Large intestine (tissue), 3 donors: ENCODE data around the gene TRAF3. TPM values are rescaled to one million over a fixed set of nuclear protein-coding genes. Genes with fewer than 3 reads are reported as not detected.
"Not testable (repeated sequence)": the region's sequence is repeated elsewhere in the genome, so short reads cannot be mapped to it uniquely, and the experiment has no call there.

ENCODE experiments used
- DNase-seq, 2 donors: peaks; one replicate each; pipeline versions ENCODE4 v3.0.0 to v3.0.0-alpha.2; 2013
- H3K27ac ChIP-seq: one replicate; pipeline ENCODE4 v1.5.1; 2013; ENCODE audit warnings: low read length
- H3K27me3 ChIP-seq: 2 replicates; pipeline ENCODE4 v1.6.1; 2013; ENCODE audit warnings: low read length; ENCODE audit not compliant: control insufficient read depth, insufficient read depth
- H3K36me3 ChIP-seq: 2 replicates; pipeline ENCODE4 v1.6.1; 2013; ENCODE audit warnings: low read length; ENCODE audit not compliant: control insufficient read depth, insufficient read depth
- H3K4me1 ChIP-seq: one replicate; pipeline ENCODE4 v1.6.1; 2013; ENCODE audit warnings: low read length; ENCODE audit not compliant: control insufficient read depth, insufficient read depth
- H3K4me3 ChIP-seq: one replicate; pipeline ENCODE4 v1.5.1; 2013; ENCODE audit warnings: low read length
- H3K9me3 ChIP-seq: one replicate; pipeline ENCODE4 v1.6.1; 2013; ENCODE audit warnings: mild to moderate bottlenecking, low read depth, low read length, moderate library complexity; ENCODE audit not compliant: control insufficient read depth
- WGBS: methylation state at CpG from one replicate; pipeline ENCODE4 v1.1.5; 2013; ENCODE audit warnings: low lambda C conversion rate; ENCODE audit not compliant: insufficient coverage; 5-methylcytosine and 5-hydroxymethylcytosine counted together
- polyA plus RNA-seq: library from polyadenylated mRNA; unstranded; fragments of 120-200 nt; gene quantifications from one replicate; pipeline ENCODE4 v1.2.1, GENCODE V29; 2013

TRAF3 gene
- polyA plus RNA-seq, 1 donor = 16.3 TPM

- Histone ChIP-seq H3K36me3 (no peaks in the 10 kb centered on the region), H3K27ac (no peak overlapping the region), H3K4me3 (no peak overlapping the region), H3K4me1 (peaks cover 4% of the 10 kb centered on the region), H3K27me3 (no peaks in the 10 kb centered on the region), H3K9me3 (no peaks in the 10 kb centered on the region)
- WGBS = 95% methylated on average over 4 of the region's 10 CpGs
- DNase-seq = no peak
Measured at GRCh38 chr14:102822311-102822863, 45.1 kb downstream of the TRAF3 start.

GRCh38 chr14:102822887-102823286 is 45.6 kb downstream of the TRAF3 start:
- not testable (repeated sequence) for H3K4me1 ChIP-seq, H3K27ac ChIP-seq, H3K36me3 ChIP-seq, DNase-seq, H3K27me3 ChIP-seq, H3K9me3 ChIP-seq, H3K4me3 ChIP-seq
- 92% methylated on average over 2 of the region's 6 CpGs for WGBS

DNA sequence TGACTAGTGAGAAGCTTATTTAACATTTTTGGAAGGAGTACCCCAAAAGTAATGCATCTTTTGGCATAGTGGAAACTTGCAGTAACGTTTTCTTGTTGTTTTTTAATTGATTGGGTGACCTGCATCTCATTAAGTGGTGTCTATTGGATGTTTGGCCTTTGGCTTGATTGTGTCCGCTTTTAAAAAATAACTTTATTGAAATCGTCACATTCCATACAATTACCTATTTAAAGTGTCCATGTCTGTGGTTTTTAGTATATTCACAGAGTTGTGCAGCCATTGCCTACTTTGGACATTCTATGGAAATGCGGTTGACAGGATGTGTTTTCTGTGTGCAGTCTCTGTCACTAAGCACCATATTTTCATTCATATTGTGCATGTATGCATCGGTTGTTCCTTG is 46.3 kb downstream of the TRAF3 start:
- Histone ChIP-seq H3K27me3 (no peaks in the 10 kb centered on the region), H3K27ac (no peak overlapping the region), H3K36me3 (no peaks in the 10 kb centered on the region), H3K4me1 (peaks cover 10% of the 10 kb centered on the region), H3K4me3 (no peak overlapping the region), H3K9me3 (no peaks in the 10 kb centered on the region)
- no peak for DNase-seq
- 90% methylated on average over 2 of the region's 5 CpGs for WGBS

DNA sequence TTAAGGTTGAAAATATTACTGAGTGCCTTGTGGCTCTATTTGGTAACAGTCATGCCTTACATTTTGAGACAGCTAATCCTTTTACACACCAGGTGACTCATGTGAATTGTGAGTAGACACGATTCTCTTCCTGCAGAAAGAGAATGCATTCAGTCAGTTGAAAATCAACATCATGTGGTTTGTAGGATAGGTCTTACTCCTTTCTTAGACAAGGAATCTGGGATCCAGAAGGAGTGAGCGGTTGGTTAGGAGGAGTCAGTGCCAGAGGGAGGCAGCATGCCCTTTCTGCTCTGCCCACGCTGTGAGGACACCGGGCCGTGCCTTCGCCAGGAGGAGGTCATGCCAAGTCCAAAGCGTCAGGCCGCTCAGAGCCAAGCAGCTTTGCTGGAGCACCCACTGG is 47.6 kb downstream of the TRAF3 start:
- Histone ChIP-seq H3K9me3 (no peaks in the 10 kb centered on the region), H3K4me3 (no peak overlapping the region), H3K27me3 (no peaks in the 10 kb centered on the region), H3K4me1 (peaks cover 17% of the 10 kb centered on the region), H3K36me3 (no peaks in the 10 kb centered on the region), H3K27ac (no peak overlapping the region)
- DNase-seq = no peak
- WGBS = no CpG with 5 or more reads among the region's 8 CpGs

DNA sequence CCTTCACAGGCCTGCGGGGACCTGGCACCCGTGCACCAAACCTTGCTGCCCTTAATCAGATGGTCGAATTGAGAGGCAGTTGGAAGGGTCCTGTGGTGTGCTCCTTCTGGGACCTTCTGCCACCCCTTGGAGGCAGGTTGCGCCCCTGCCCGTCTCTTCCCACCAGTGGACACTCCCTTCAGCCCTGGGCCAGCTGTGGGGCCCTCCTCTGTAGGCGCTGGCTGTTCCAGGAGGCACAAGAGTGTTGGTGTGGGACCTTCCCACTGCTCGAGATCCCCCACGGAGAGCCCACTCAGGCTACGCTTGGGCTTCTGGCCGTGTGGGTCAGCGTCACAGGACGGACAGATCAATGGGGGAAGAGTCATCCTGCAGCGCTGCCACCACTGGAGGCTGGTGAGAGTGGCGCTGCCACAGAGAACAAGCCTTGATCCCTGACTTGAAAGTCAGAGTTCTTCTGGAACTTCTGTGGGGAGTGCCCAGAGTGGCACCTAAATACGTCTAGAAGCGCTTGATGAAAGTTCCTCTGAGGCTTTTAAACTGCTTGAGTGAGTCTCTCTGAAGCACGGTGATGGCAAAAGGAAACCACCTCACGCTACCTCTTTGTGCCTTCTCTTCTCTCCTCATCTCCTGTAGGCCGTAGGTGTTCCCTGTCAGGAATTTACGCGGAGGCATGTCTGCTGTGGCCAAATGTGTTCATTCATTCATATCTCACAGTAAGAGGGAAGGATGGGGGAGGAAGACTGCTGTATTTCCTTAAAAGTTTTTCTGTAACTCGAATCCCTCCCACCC is 48.3 kb downstream of the TRAF3 start:
- DNase-seq = no peak
- H3K27me3 ChIP-seq = no peaks in the 10 kb centered on the region
- H3K4me3 ChIP-seq = no peak overlapping the region
- H3K4me1 ChIP-seq = peaks cover 17% of the 10 kb centered on the region
- no CpG with 5 or more reads among the region's 22 CpGs for WGBS
- H3K36me3 ChIP-seq = no peaks in the 10 kb centered on the region
- H3K27ac ChIP-seq = no peak overlapping the region
- H3K9me3 ChIP-seq = no peaks in the 10 kb centered on the region

DNA sequence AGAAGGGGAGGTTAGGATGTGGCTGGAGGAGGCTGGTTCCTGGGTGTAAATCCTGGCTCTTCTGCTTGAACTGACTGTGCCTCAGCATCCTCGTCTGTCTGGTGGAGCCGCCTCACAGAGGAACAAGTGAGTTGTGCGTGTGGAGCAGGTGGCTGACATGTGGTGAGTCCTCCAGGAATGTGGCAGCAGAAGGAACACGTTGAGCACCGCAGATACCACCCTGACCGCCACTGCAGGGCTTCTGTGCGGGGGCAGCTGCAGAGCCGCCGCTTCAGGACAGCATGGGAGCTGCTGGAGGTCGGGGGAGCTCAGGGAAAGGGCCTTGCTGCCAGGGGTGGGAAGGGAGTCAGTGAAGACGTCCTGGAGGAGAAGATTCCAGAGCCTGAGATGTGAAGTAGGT is 48.9 kb downstream of the TRAF3 start:
- Histone ChIP-seq H3K4me3 (no peak overlapping the region), H3K36me3 (peaks cover 2% of the 10 kb centered on the region), H3K27me3 (no peaks in the 10 kb centered on the region), H3K27ac (no peak overlapping the region), H3K9me3 (no peaks in the 10 kb centered on the region), H3K4me1 (peaks cover 17% of the 10 kb centered on the region)
- DNase-seq = no peak
- no CpG with 5 or more reads among the region's 11 CpGs for WGBS

- Histone ChIP-seq H3K4me1 (peaks cover 17% of the 10 kb centered on the region), H3K9me3 (no peaks in the 10 kb centered on the region), H3K27ac (no peak overlapping the region), H3K4me3 (no peak overlapping the region), H3K27me3 (no peaks in the 10 kb centered on the region), H3K36me3 (peaks cover 6% of the 10 kb centered on the region)
- no peak for DNase-seq
- WGBS = no CpG with 5 or more reads among the region's 25 CpGs
Measured at GRCh38 chr14:102826751-102827675, 49.8 kb downstream of the TRAF3 start.

DNA sequence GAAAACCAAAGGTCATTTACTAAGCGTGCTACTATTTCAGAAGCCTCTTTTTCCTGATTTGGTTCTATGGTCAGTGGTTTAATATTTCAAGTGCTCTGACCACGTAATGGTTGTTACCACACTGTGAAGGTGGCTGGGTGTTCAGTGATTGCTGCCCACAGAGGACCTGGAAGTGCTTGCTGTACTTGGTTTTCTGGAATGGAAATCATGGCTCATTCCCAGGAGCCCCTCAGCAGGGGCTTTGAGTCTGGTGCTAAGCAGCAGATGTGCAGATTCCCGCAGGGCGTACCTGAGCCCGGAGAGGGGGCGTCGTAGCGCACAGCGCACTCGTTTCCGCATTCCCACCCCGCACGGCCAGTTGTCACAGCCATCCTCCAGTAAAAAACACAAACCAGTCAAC is 50.5 kb downstream of the TRAF3 start:
- no peaks in the 10 kb centered on the region for H3K9me3 ChIP-seq
- WGBS = no CpG with 5 or more reads among the region's 13 CpGs
- peaks cover 17% of the 10 kb centered on the region for H3K4me1 ChIP-seq
- H3K27ac ChIP-seq = peak overlapping the region; percentile 64
- peak overlapping the region; percentile 28 for H3K4me3 ChIP-seq
- no peak for DNase-seq
- H3K36me3 ChIP-seq = peaks cover 6% of the 10 kb centered on the region
- no peaks in the 10 kb centered on the region for H3K27me3 ChIP-seq

DNA sequence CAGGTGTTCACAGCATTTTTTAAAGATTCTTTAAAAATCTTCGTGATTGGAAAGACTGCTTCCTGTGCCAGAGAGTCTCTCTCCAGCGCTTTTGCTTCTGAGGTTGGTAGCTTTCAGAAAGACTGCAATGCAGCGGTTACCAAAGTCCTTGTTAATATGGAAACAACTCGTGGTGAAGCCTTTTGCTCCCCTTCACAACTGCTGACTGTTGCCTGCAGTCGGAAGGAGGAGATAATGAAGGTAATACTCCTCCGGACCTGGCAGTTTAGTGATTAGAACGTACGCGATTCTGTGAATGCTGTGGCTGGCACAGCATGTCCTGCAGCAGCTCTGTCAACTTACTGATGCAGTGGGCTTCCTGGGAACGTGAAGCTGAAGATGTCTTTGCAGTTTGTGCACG is 50.9 kb downstream of the TRAF3 start:
- Histone ChIP-seq H3K36me3 (peaks cover 9% of the 10 kb centered on the region), H3K9me3 (no peaks in the 10 kb centered on the region), H3K4me1 (peaks cover 17% of the 10 kb centered on the region), H3K4me3 (peak overlapping the region; percentile 28), H3K27ac (peak overlapping the region; percentile 64), H3K27me3 (no peaks in the 10 kb centered on the region)
- peak; percentile 61 to 81 for DNase-seq
- WGBS = 0% methylated on average over 1 of the region's 11 CpGs

GRCh38 chr14:102829016-102829548 is 51.8 kb downstream of the TRAF3 start:
- Histone ChIP-seq H3K27ac (no peak overlapping the region), H3K4me1 (peaks cover 17% of the 10 kb centered on the region), H3K36me3 (peaks cover 10% of the 10 kb centered on the region), H3K4me3 (no peak overlapping the region), H3K9me3 (no peaks in the 10 kb centered on the region), H3K27me3 (no peaks in the 10 kb centered on the region)
- peak; percentile 50 to 54 for DNase-seq
- 27% methylated on average over 2 of the region's 5 CpGs for WGBS
